Natural killer cell treated with Interleukin-12 subunit alpha and Interleukin-12 subunit beta and Interleukin-15 and Interleukin-18, amount 100 ng/mL, for 72 hours (primary cell): ENCODE data around the gene OGG1. TPM values are rescaled to one million over a fixed set of nuclear protein-coding genes. Genes with fewer than 3 reads are reported as not detected.

Experiments
- ATAC-seq, 2 donors: fragments of 150-1000 bp; cut with Tn5 transposase in 1 of 2; sonication (Bioruptor Pico), chemical (Tn5 transposase) in 1 of 2; 2 replicates each; pipeline ENCODE4 v1.10.0; 2021
- DNase-seq: peaks from one replicate; pipeline ENCODE4 v3.0.0; 2022; ENCODE audit warnings: low spot score
- H3K27ac Mint-ChIP-seq, 2 donors: 1 replicate in 1 of 2; 2 replicates in 1 of 2; pipeline ENCODE4 v1.8.0; 2022; ENCODE audit warnings: mixed read lengths in 2 of 2, mild to moderate bottlenecking in 1 of 2, moderate library complexity in 1 of 2
- H3K27me3 Mint-ChIP-seq, 2 donors: 1 replicate in 1 of 2; 2 replicates in 1 of 2; pipeline ENCODE4 v1.8.0; 2022; ENCODE audit warnings: mixed read lengths in 2 of 2
- H3K36me3 Mint-ChIP-seq: one replicate; pipeline ENCODE4 v1.8.0; 2022; ENCODE audit warnings: mixed read lengths
- H3K4me1 Mint-ChIP-seq, 2 donors: 1 replicate in 1 of 2; 2 replicates in 1 of 2; pipeline ENCODE4 v1.8.0; 2022; ENCODE audit warnings: low read depth in 2 of 2, mixed read lengths in 2 of 2, mild to moderate bottlenecking in 1 of 2
- H3K4me3 Mint-ChIP-seq: one replicate; pipeline ENCODE4 v1.8.0; 2022; ENCODE audit warnings: mixed read lengths
- H3K9me3 Mint-ChIP-seq: 2 replicates; pipeline ENCODE4 v1.8.0; 2022; ENCODE audit warnings: mixed read lengths
- total RNA-seq, 2 donors: library from RNA; stranded (reverse); gene quantifications; one replicate each; pipeline ENCODE4 v1.2.3, GENCODE V29; 2022

OGG1 gene
- total RNA-seq, 2 donors from 2014 or later = 35.9 to 42.5 TPM

DNA sequence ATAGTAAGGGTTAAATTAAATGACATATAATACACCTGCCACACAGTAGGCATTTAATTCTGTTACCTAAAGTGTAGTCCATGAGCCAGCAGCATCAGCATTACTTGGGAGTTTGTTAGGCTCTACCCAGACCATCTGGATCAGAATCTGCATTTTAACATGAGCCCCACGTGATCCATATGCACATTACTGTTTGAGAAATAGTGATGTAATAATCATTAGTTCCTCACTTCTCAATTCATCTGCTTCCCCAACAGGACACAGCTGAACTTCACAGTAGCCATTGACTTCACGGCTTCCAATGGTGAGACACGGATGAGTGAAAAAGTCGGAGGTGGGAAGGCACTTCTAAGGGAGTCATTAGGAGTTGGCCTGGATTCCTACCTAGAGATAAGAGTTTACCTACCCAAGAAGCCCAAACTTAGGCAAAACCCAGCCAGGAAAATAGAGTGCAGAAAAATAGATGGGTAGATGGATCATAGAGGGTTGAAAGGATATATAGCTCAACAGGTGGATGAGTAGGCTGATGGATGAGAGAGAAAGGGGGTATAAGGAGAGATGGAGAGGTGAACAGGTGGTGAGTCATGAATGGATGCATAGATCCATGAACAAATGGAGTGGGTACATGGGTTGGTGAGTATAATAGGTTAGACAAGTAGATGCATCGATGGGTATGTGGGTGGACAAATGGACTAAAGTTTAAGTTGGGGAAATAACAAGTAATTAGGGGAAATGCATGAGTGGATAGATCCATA is 32.8 kb upstream of the OGG1 start:
- Mint-ChIP-seq H3K27ac (no peak overlapping the region), H3K4me1 (no peaks in the 10 kb centered on the region), H3K36me3 (no peaks in the 10 kb centered on the region), H3K9me3 (no peaks in the 10 kb centered on the region), H3K4me3 (no peak overlapping the region), H3K27me3 (peaks cover 0 to 8% of the 10 kb centered on the region in 2 donors)
- ATAC-seq (no peak), DNase-seq (no peak)

DNA sequence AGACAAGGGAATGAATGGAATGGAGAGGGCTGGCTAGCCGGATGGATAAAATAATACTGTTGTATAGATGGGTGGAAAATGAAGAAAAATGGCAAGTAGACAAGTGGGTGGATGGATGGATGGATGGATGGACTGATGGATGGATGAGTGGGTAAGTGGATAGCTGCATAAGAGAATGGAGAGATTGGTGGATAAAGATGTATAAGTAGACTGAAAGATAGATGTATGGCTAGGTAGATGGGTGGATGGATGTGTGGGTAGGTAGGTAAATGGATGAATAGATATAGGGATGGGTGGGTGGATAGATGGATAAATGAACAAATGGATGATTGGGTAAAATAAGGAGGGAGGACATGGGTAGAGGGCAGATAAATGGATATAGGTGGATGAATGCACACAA is 32.2 kb upstream of the OGG1 start:
- no peak for ATAC-seq
- no peaks in the 10 kb centered on the region for H3K9me3 Mint-ChIP-seq
- H3K4me1 Mint-ChIP-seq = no peaks in the 10 kb centered on the region
- no peak overlapping the region for H3K4me3 Mint-ChIP-seq
- H3K27me3 Mint-ChIP-seq = peaks cover 0 to 8% of the 10 kb centered on the region in 2 donors
- H3K27ac Mint-ChIP-seq = no peak overlapping the region
- H3K36me3 Mint-ChIP-seq = no peaks in the 10 kb centered on the region
- DNase-seq = no peak

DNA sequence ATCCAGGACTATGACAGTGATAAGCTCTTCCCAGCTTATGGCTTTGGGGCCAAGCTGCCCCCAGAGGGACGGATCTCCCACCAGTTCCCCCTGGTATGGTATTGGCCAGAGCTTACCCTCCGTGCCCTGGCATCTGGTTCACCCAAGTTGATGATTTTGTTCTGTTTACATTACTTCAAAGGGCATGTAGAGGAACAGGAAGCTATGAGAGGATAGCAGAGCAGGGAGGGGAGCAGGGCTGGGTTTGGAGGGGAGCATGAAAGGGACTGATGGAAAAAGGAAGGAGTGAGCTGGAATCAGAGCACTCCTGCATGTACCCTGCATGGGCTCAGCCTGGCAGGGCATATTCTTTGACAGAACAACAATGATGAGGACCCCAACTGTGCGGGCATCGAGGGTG is 31.6 kb upstream of the OGG1 start:
- DNase-seq = no peak
- ATAC-seq = no peak
- Mint-ChIP-seq H3K4me1 (no peaks in the 10 kb centered on the region), H3K36me3 (no peaks in the 10 kb centered on the region), H3K27me3 (peaks cover 2 to 5% of the 10 kb centered on the region in 2 donors), H3K27ac (no peak overlapping the region), H3K4me3 (no peak overlapping the region), H3K9me3 (no peaks in the 10 kb centered on the region)

DNA sequence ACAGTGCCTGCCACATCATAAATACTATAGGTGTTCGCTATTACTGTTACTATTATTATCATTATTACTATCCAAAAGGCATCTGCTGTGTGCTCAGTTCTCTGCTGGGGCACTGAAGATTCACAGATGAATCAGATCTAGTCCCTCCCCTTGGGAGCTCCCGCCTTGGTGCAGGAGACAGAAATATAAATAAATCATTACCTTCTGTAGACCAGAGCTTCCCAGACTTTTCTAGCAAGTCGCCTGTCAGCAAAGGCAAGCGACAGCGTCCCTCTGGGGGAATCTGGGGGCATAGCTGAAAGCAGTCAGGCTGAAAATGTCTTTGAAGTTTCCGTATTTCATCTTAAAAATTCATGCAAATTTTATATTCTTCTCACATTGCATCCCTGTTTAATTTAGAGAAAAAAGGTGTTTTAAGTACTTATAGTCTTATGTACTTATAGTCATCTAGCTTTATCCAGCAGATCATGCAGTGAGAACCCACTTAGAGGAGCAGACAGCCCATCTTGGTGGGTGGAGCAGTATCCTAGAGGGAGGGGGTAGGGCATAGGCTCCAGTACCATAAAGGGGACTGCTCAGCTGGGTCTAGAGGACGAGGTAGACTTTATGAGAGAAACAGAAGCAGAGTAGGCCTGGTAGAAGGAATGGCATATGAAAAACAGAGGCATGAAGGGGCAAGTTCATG is 28.6 kb upstream of the OGG1 start:
- peaks cover 0 to 3% of the 10 kb centered on the region in 2 donors for H3K4me1 Mint-ChIP-seq
- no peaks in the 10 kb centered on the region for H3K36me3 Mint-ChIP-seq
- DNase-seq = no peak
- no peaks in the 10 kb centered on the region for H3K9me3 Mint-ChIP-seq
- peaks cover 0 to 2% of the 10 kb centered on the region in 2 donors for H3K27me3 Mint-ChIP-seq
- no peak overlapping the region for H3K27ac Mint-ChIP-seq
- no peak overlapping the region for H3K4me3 Mint-ChIP-seq
- no peak for ATAC-seq

DNA sequence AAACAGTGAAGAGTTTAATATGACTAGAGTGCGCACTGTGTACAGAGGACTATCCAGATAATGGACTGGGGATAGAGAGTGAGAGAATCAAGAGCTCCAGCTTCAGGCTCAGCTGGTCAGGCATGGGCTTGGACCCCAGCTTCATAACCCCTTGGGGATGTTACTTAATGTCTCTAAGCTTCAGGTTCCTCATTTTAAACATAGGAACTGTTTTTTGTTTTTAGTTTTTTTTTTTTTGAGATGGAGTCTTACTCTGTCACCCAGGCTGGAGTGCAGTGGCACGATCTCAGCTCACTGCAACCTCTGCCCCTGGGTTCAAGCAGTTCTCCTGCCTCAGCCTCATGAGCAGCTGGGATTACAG is 28.1 kb upstream of the OGG1 start:
- DNase-seq (no peak), ATAC-seq (no peak)
- Mint-ChIP-seq H3K9me3 (no peaks in the 10 kb centered on the region), H3K36me3 (no peaks in the 10 kb centered on the region), H3K4me1 (peaks cover 2 to 6% of the 10 kb centered on the region in 2 donors), H3K27me3 (peaks cover 0 to 2% of the 10 kb centered on the region in 2 donors), H3K27ac (no peak overlapping the region), H3K4me3 (no peak overlapping the region)

DNA sequence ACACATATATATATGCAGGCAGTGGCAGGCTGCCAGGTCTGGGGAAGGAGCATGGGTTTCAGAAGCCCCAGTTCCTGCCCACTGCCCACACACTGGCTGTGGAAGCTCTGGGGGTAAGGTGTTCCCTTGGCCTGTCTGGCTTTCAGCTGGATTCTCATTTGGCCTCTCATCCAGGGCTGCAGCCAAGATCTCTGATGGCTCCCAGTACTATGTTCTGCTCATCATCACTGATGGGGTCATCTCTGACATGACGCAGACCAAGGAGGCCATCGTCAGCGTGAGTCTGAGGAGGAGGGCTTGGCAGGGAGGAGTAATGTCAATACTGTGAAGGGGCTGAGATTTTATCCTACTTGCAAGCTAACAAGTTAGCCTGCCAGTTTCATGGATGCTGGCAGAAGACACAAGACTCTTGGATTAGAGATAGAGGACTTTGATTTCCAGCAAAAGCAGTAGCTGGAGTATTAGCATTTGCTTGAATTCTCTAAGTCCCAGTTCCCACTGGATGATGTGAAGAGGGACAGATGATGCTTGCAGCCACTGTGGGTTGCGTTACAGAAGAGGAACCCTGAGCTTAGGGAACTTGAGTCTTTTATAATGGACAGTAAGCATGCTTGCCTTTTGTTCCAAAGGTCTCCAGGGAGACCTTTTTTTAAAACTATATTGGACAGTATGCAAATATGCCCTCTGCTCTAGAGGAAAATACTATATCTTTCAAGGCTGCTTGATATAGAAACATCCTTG is 23.8 kb upstream of the OGG1 start:
- Mint-ChIP-seq H3K27ac (no peak overlapping the region), H3K9me3 (no peaks in the 10 kb centered on the region), H3K4me1 (peaks cover 22 to 23% of the 10 kb centered on the region in 2 donors), H3K4me3 (no peak overlapping the region), H3K27me3 (peaks cover 0 to 2% of the 10 kb centered on the region in 2 donors), H3K36me3 (no peaks in the 10 kb centered on the region)
- DNase-seq (no peak), ATAC-seq (no peak)

DNA sequence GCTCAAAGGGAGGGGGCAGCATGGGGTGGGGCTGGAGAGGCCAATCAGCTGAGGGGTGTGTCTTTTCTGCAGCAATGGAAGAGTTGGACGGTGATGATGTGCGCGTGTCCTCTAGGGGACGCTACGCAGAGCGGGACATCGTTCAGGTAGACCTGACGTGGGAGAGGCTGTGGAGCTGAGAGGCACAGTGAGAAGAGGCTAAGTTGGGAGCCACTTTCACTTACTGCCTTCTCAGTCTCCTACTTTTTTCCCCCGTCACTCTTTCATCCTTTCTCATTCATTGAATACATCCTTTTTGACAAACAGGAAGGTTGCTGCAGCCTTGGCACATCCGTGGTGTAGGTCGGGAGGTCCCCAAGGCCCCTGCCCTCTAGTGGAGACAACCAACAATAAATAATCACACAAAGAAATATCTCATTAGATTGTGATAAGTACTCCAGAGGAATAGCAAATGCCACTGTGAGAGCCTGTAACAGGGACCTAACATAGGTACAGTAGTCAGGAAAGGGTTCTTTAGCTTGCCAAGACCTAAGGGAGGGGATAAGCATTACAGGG is 22.6 kb upstream of the OGG1 start:
- no peaks in the 10 kb centered on the region for H3K36me3 Mint-ChIP-seq
- ATAC-seq (no peak), DNase-seq (no peak)
- peaks cover 24 to 25% of the 10 kb centered on the region in 2 donors for H3K4me1 Mint-ChIP-seq
- H3K27ac Mint-ChIP-seq = peak overlapping the region; percentile 13 to 22
- peaks cover 0 to 2% of the 10 kb centered on the region in 2 donors for H3K27me3 Mint-ChIP-seq
- no peaks in the 10 kb centered on the region for H3K9me3 Mint-ChIP-seq
- peak overlapping the region; percentile 62 for H3K4me3 Mint-ChIP-seq

DNA sequence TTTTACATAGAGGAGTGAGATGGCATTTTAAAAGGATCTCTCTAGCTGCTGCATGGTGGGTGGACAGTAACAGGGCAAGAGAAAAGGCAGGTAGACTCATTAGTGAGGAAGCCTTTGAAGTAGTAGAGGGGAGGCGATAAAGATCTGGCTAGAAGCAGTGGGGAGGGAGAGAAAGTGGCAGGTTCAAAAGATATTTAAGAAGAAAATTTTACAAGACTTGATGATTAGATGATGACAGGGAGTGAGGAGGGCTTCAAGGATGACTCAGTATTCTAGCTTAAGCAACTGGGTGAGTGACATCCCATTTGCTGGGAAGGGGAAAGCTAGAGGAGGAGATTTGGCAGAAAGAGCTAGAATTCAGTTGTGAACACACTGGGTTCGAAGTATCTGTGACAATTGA is 22.0 kb upstream of the OGG1 start:
- no peak for DNase-seq
- H3K4me1 Mint-ChIP-seq = peaks cover 29 to 30% of the 10 kb centered on the region in 2 donors
- H3K27me3 Mint-ChIP-seq = peaks cover 0 to 1% of the 10 kb centered on the region in 2 donors
- no peaks in the 10 kb centered on the region for H3K9me3 Mint-ChIP-seq
- H3K27ac Mint-ChIP-seq = peak overlapping the region; percentile 13 to 22
- H3K36me3 Mint-ChIP-seq = no peaks in the 10 kb centered on the region
- ATAC-seq = no peak
- peak overlapping the region; percentile 62 for H3K4me3 Mint-ChIP-seq

DNA sequence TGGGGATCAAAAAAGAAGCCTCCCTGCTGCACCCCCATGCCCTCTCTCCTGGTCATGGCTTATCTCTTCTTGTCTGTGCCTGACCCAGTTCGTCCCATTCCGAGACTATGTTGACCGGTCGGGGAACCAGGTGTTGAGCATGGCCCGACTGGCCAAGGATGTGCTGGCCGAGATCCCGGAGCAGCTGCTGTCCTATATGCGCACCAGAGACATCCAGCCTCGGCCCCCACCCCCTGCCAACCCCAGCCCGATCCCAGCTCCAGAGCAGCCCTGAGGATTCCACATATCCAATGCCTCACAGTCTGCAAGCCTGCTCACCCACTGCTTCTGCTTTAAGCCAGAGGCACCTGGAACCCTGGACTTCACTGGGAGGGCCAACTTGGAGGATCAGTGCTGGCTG is 20.3 kb upstream of the OGG1 start:
- Mint-ChIP-seq H3K4me3 (peak overlapping the region; percentile 17), H3K4me1 (peaks cover 44 to 45% of the 10 kb centered on the region in 2 donors), H3K27ac (no peak overlapping the region), H3K9me3 (no peaks in the 10 kb centered on the region), H3K27me3 (no peaks in the 10 kb centered on the region), H3K36me3 (no peaks in the 10 kb centered on the region)
- no peak for DNase-seq
- ATAC-seq = no peak

DNA sequence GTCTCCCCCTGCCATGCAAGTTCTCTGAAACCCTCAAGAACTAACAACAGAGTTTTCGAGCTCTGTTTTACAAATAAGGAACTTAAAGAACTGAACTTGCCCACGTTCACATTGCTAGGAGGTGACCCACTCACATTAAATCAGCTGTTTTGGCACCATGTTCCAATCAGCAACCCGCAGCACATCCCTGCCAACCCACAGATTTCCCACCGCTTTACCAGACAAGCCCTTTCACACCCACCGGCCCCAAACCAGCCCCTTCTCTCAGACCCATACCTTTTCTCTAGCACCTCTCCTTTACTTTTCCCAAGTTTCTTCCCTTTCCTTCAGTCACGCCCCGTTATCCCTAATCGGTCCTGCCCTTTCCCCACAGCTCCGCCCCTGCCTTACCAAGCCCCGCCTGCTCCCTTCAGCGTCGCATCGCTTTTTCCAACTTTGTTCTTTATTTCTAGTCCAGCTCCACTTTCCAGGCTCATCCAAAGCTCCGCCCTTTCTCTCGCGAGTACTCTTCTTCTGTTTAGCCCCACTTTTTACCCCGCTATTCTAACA is 19.0 kb upstream of the OGG1 start:
- DNase-seq = peak; percentile 68
- peaks cover 50 to 52% of the 10 kb centered on the region in 2 donors for H3K4me1 Mint-ChIP-seq
- H3K36me3 Mint-ChIP-seq = no peaks in the 10 kb centered on the region
- H3K9me3 Mint-ChIP-seq = no peaks in the 10 kb centered on the region
- peak overlapping the region; percentile 97 for H3K4me3 Mint-ChIP-seq
- peak overlapping the region; percentile 81 to 85 for H3K27ac Mint-ChIP-seq
- H3K27me3 Mint-ChIP-seq = no peaks in the 10 kb centered on the region
- peak; percentile 50 to 70 for ATAC-seq

DNA sequence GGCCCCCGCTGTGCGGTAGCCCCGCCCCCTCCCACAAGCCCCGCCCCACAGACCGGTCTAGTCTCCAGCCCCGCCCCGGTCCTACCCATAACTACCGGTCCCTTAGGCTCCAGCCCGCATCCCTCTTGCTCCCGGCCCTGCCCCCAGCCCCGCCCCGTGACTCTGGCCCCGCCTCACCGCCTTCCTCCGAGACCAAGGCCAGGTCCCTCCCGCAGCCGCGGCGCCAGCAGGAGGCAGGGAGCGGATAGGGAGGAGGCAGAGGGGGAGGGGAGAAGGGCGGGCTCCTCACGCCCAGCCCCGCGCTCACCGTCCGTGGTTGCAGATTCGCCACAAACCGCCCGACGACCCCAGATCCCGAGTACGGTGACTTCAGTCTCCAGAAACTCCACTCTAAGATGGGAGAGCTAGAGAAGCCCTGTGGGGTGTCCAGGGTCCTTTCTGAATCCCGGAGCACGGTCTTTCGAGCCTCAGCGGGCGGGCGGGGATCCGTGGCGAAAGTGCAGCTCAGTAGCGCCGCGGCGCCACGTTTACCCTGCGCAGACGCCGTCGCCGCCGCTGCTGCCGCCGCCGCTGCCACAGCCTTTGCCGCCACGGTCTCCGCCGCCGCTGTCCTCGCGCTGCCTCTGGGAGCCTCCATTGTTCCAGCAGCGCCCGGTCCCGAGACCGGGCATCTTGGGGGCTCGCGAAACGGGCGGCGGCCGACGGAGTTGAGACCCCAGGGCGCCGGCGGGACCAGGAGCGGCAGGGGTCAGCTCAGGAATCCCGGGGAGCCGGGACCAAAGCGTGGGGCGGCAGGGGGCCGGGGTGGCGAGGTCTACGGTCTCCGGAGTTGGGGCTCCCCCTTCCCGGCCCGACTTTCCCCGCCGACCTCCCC is 18.3 kb upstream of the OGG1 start, which contains the start of gene BRPF1:
TSS of gene BRPF1 (plus strand) at position 530 of the 874 bp plus-strand sequence. CDS start 2,406 bp downstream, outside the sequence.
- Mint-ChIP-seq H3K4me3 (peak within 1 kb of the TSS; percentile 98), H3K9me3 (no peaks in the 10 kb centered on the region), H3K27me3 (no peaks in the 10 kb centered on the region), H3K36me3 (peaks cover 2% of the 10 kb centered on the region), H3K4me1 (peaks cover 53 to 56% of the 10 kb centered on the region in 2 donors), H3K27ac (peak within 1 kb of the TSS; percentile 81 to 94)
- DNase-seq (peak; percentile 99), ATAC-seq (peak; percentile 98 to 99)

DNA sequence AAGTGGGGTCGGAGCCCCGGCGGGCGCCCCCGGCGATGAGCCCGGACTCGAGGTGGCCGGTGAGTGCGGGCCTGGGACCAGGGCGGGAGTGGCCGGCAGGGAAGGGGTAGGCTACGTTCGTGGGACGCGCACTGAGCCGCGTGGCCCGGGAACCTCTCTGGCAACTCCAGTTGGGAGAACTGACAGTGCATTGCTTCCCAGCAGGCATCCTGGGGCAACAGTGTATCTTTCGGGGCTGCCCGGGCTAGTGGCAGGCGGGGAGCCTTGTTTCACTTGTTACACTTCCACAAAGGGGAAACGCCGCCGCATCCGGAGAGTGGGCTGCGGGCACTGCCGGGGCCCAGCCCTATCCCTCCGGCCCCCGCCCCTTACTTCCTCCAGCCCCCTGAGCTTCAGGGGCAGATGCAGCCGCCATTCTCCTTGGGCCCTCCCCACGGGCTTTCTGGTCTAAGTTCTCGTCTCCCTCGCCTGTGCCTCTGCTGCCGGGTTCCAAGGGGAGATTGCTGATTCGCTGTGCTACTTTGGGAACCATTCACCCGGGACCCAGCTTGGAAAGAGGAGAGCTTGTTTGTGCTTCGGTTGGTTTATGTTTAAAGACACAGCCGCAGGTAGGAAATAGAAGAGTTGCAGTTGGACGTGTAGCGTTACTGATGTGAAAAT is 17.5 kb upstream of the OGG1 start:
- DNase-seq (peak; percentile 75), ATAC-seq (peak in 1 of 2 donors; percentile 28)
- Mint-ChIP-seq H3K27ac (peak overlapping the region; percentile 81 to 94), H3K4me3 (peak overlapping the region; percentile 98), H3K36me3 (peaks cover 7% of the 10 kb centered on the region), H3K27me3 (no peaks in the 10 kb centered on the region), H3K4me1 (peaks cover 51 to 56% of the 10 kb centered on the region in 2 donors), H3K9me3 (no peaks in the 10 kb centered on the region)
